IMR-90 (cell line): Measurements from ENCODE around the gene MAPK11. TPM values are rescaled to one million over a fixed set of nuclear protein-coding genes. Genes with fewer than 3 reads are reported as not detected.

Experiments
- ATAC-seq: fragments of 200-7000 bp; cut with Tn5 transposase; 2 replicates; pipeline ENCODE4 v1.9.1; 2020; ENCODE audit warnings: low read depth, mild to moderate bottlenecking, moderate library complexity
- BruUV-seq: library from RNA; stranded (reverse); fragments of 400-500 nt; replicated peaks from 2 replicates; lab custom pipeline; 2021; lab: Mats Ljungman, UMichigan
- CTCF ChIA-PET: fragments of 300-600 bp; formaldehyde crosslinking; extraction: SDS; loops from one replicate; lab custom pipeline; 2021; ENCODE audit warnings: antibody characterized with exemption; lab: Yijun Ruan, JAX
- POLR2A ChIA-PET: fragments of 300-600 bp; sonication (Branson Sonifier 250); formaldehyde crosslinking; loops from one replicate; lab custom pipeline; 2022; ENCODE audit warnings: antibody characterized with exemption; ENCODE audit not compliant: unreplicated experiment; lab: Charles Lee
- DNase-seq: peaks from one replicate; pipeline ENCODE4 v3.0.0; 2013
- H2AFZ ChIP-seq: replicated peaks from 2 replicates; pipeline ENCODE3; 2013; ENCODE audit warnings: low read length, mild to moderate bottlenecking; ENCODE audit not compliant: poor library complexity
- H2AK5ac ChIP-seq: 2 replicates; pipeline ENCODE4 v1.6.1; 2013; ENCODE audit warnings: low read depth, low read length, inconsistent platforms
- H2AK9ac ChIP-seq: replicated peaks from 2 replicates; pipeline ENCODE3; 2013; ENCODE audit warnings: mild to moderate bottlenecking, low read depth, low read length, moderate library complexity; ENCODE audit not compliant: poor library complexity
- H2BK120ac ChIP-seq: 2 replicates; pipeline ENCODE4 v1.6.1; 2013; ENCODE audit warnings: low read depth, low read length, inconsistent platforms
- H2BK15ac ChIP-seq: 3 replicates; pipeline ENCODE4 v1.6.1; 2013; ENCODE audit warnings: low read depth, low read length, inconsistent platforms
- H2BK20ac ChIP-seq: 2 replicates; pipeline ENCODE4 v1.6.1; 2013; ENCODE audit warnings: low read depth, mild to moderate bottlenecking, inconsistent platforms, low read length, moderate library complexity
- H2BK5ac ChIP-seq: 2 replicates; pipeline ENCODE4 v1.6.1; 2013; ENCODE audit warnings: mild to moderate bottlenecking, low read depth, low read length, inconsistent platforms; ENCODE audit not compliant: poor library complexity, severe bottlenecking
- H3K14ac ChIP-seq: replicated peaks from 2 replicates; pipeline ENCODE4 v1.6.1; 2013; ENCODE audit warnings: low read depth, low read length, inconsistent platforms
- H3K18ac ChIP-seq: 2 replicates; pipeline ENCODE4 v1.6.1; 2013; ENCODE audit warnings: low read depth, low read length, control low read depth
- H3K23ac ChIP-seq: 2 replicates; pipeline ENCODE4 v1.6.1; 2013; ENCODE audit warnings: low read depth, low read length, inconsistent platforms
- H3K27ac ChIP-seq: 2 replicates; pipeline ENCODE4 v1.5.1; 2013; ENCODE audit warnings: mild to moderate bottlenecking, control low read depth, low read length; ENCODE audit not compliant: insufficient read depth
- H3K27me3 ChIP-seq: 2 replicates; pipeline ENCODE4 v1.6.1; 2013; ENCODE audit warnings: low read length; ENCODE audit not compliant: control insufficient read depth, insufficient read depth
- H3K36me3 ChIP-seq: 2 replicates; pipeline ENCODE4 v1.6.1; 2013; ENCODE audit warnings: low read length, mixed read lengths; ENCODE audit not compliant: control insufficient read depth, insufficient read depth
- H3K4ac ChIP-seq: 2 replicates; pipeline ENCODE4 v1.6.1; 2013; ENCODE audit warnings: low read depth, low read length, inconsistent platforms
- H3K4me1 ChIP-seq: 2 replicates; pipeline ENCODE4 v1.6.1; 2013; ENCODE audit warnings: low read length, mixed read lengths; ENCODE audit not compliant: control insufficient read depth, insufficient read depth
- H3K4me2 ChIP-seq: 2 replicates; pipeline ENCODE4 v1.6.1; 2013; ENCODE audit warnings: low read depth, mild to moderate bottlenecking, control low read depth, low read length, moderate library complexity
- H3K4me3 ChIP-seq: 2 replicates; pipeline ENCODE4 v1.5.1; 2013; ENCODE audit warnings: low read depth, mild to moderate bottlenecking, control low read depth, low read length, moderate library complexity; ENCODE audit not compliant: insufficient read depth
- H3K56ac ChIP-seq: 2 replicates; pipeline ENCODE4 v1.6.1; 2013; ENCODE audit warnings: low read length, inconsistent platforms; ENCODE audit not compliant: insufficient read depth; ENCODE audit errors: extremely low read depth
- H3K79me1 ChIP-seq, 2 experiments: 2 replicates each; pipeline ENCODE4 v1.6.1; 2013; ENCODE audit warnings: low read length in 2 of 2, inconsistent platforms in 1 of 2, low read depth in 1 of 2
- H3K9ac ChIP-seq: 2 replicates; pipeline ENCODE4 v1.6.1; 2013; ENCODE audit warnings: low read depth, low read length, control low read depth
- H3K9me1 ChIP-seq: 2 replicates; pipeline ENCODE4 v1.6.1; 2013; ENCODE audit warnings: low read length, inconsistent platforms; ENCODE audit not compliant: insufficient read depth
- H3K9me3 ChIP-seq: 2 replicates; pipeline ENCODE4 v1.6.1; 2013; ENCODE audit warnings: low read length; ENCODE audit not compliant: control insufficient read depth, insufficient read depth
- H4K20me1 ChIP-seq: 2 replicates; pipeline ENCODE4 v1.6.1; 2013; ENCODE audit warnings: low read length, inconsistent platforms; ENCODE audit not compliant: insufficient read depth
- H4K5ac ChIP-seq: 2 replicates; pipeline ENCODE4 v1.6.1; 2013; ENCODE audit warnings: mild to moderate bottlenecking, low read depth, low read length, control low read depth
- H4K8ac ChIP-seq, 2 experiments: 2 replicates each; pipeline ENCODE4 v1.6.1; 2013; ENCODE audit warnings: low read depth in 2 of 2, low read length in 2 of 2, control low read depth in 1 of 2, inconsistent platforms in 1 of 2
- H4K91ac ChIP-seq: 2 replicates; pipeline ENCODE4 v1.6.1; 2013; ENCODE audit warnings: low read depth, low read length, inconsistent platforms; ENCODE audit not compliant: insufficient read depth
- BHLHE40 ChIP-seq: fragments of 150-350 bp; IDR thresholded peaks from 2 replicates; pipeline ENCODE4 v1.6.1; 2016; ENCODE audit warnings: mild to moderate bottlenecking, low read depth, low read length
- CEBPB ChIP-seq: IDR thresholded peaks from 2 replicates; pipeline ENCODE4 v1.6.1; 2012; ENCODE audit warnings: low read depth, low read length, improper control_type of control experiment
- CHD1 ChIP-seq: IDR thresholded peaks from 2 replicates; pipeline ENCODE4 v1.6.1; 2012; ENCODE audit warnings: low read depth, low read length, improper control_type of control experiment
- ELK1 ChIP-seq: fragments of 150-350 bp; IDR thresholded peaks from 2 replicates; pipeline ENCODE4 v1.6.1; 2016; ENCODE audit warnings: low read depth, mild to moderate bottlenecking, low read length, moderate library complexity, borderline replicate concordance
- FOS ChIP-seq: fragments of 150-350 bp; IDR thresholded peaks from 2 replicates; pipeline ENCODE4 v1.6.1; 2016; ENCODE audit warnings: low read depth, low read length
- MAFK ChIP-seq: IDR thresholded peaks from 2 replicates; pipeline ENCODE4 v1.6.1; 2012; ENCODE audit warnings: low read depth, low read length, improper control_type of control experiment
- MAZ ChIP-seq: IDR thresholded peaks from 2 replicates; pipeline ENCODE4 v1.6.1; 2012; ENCODE audit warnings: low read depth, mild to moderate bottlenecking, low read length, improper control_type of control experiment, moderate library complexity, borderline replicate concordance
- MXI1 ChIP-seq: IDR thresholded peaks from 2 replicates; pipeline ENCODE4 v1.6.1; 2012; ENCODE audit warnings: low read depth, mild to moderate bottlenecking, low read length, moderate library complexity, borderline replicate concordance
- NFE2L2 ChIP-seq: fragments of 150-350 bp; IDR thresholded peaks from 2 replicates; pipeline ENCODE4 v1.6.1; 2016; ENCODE audit warnings: low read depth, mild to moderate bottlenecking, low read length
- POLR2A ChIP-seq: IDR thresholded peaks from 2 replicates; pipeline ENCODE4 v1.6.1; 2012; ENCODE audit warnings: mild to moderate bottlenecking, low read depth, low read length
- RAD21 ChIP-seq: IDR thresholded peaks from 2 replicates; pipeline ENCODE4 v1.6.1; 2012; ENCODE audit warnings: low read length, improper control_type of control experiment
- RCOR1 ChIP-seq: IDR thresholded peaks from 2 replicates; pipeline ENCODE4 v1.6.1; 2012; ENCODE audit warnings: mild to moderate bottlenecking, low read length, improper control_type of control experiment; ENCODE audit not compliant: insufficient replicate concordance
- RFX5 ChIP-seq: IDR thresholded peaks from 2 replicates; pipeline ENCODE4 v1.8.0; 2012; ENCODE audit warnings: low read depth, mild to moderate bottlenecking, low read length, moderate library complexity
- SMC3 ChIP-seq: fragments of 150-350 bp; IDR thresholded peaks from 2 replicates; pipeline ENCODE4 v1.6.1; 2016; ENCODE audit warnings: low read depth, mild to moderate bottlenecking, antibody characterized with exemption, low read length, moderate library complexity
- USF2 ChIP-seq: fragments of 150-350 bp; IDR thresholded peaks from 2 replicates; pipeline ENCODE4 v1.6.1; 2017; ENCODE audit warnings: mild to moderate bottlenecking, antibody characterized with exemption, low read length, low read depth
- WGBS, 2 experiments: methylation state at CpG; one replicate each; pipeline versions ENCODE4 v1.1.5 to v1.1.7; 2013; ENCODE audit warnings: missing lambda C conversion rate in 2 of 2; ENCODE audit not compliant: insufficient read length in 1 of 2; ENCODE audit errors: extremely low coverage in 2 of 2; 5-methylcytosine and 5-hydroxymethylcytosine counted together
- dilution Hi-C: fragments of 300-500 bp; cut with HindIII; formaldehyde crosslinking; loops from one replicate; pipeline ENCODE4 v1.14.3; 2018; ENCODE audit warnings: low sequenced_read_pairs; ENCODE audit not compliant: unreplicated experiment
- in situ Hi-C: fragments of 300-500 bp; cut with MboI; formaldehyde crosslinking; loops from 3 replicates; pipeline ENCODE4 v1.14.3; 2019; ENCODE audit warnings: low sequenced_read_pairs, inconsistent platforms, mixed read lengths
- intact Hi-C: fragments of 100-400 bp; cut with micrococcal nuclease; formaldehyde crosslinking; loops from 2 replicates; pipeline ENCODE4 v1.10.0; 2022
- polyA plus RNA-seq, 3 experiments: library from polyadenylated mRNA; depleted of rRNA; stranded (reverse); fragments of >200 nt; gene quantifications; 2 replicates each; pipeline ENCODE4 v1.2.3, GENCODE V29; 2012; ENCODE audit warnings: low replicate concordance in 1 of 3
- total RNA-seq: library from RNA; depleted of rRNA; stranded (reverse); fragments of >200 nt; gene quantifications from 2 replicates; pipeline ENCODE4 v1.2.3, GENCODE V29; 2012

The MAPK11 gene
- total and polyA plus RNA-seq, 2 of the 4 experiments (the other 2 are of a cell fraction): 8.1 to 14.4 TPM

DNA sequence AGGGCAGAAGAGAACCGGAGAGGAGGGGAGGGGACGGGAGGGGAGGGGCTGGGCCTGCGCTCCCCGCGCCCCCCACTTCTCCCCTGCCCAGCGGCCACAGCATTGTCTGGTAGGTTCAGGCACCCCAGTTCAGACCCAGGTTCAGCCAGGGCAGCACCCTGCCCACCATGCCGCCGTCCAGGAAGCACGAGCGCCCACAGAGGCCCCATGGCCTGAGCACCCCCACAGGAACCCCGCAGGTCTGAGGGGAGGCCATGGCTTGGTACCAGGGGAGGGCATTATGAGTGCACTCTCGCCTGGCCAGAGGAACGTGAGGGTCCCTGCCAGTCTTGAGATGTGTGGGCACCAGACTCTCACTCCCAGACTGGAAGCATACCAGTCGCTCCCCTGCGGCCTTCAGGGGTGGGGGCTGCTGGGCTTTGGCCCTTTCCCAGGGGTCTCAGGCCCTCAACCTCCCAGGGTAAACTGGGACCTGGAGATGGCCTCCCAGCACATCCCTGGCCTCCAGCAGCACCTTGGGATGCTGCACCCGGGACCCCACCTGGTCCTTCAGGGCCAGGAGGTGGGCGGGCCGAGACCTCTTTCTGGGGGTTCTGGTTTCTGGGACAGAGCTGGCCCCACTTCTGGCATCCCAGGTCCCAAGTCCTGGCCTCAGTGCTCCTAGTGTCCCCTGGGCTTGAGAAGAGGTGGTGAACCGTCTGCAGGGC, 37.9 kb upstream of the MAPK11 start:
- Histone ChIP-seq H3K27me3 (no peaks in the 10 kb centered on the region), H2BK15ac (peak overlapping the region; percentile 94; the same call in 2 of the 3 replicates), H3K4me2 (no peak overlapping the region), H3K9me1 (peaks cover 19% of the 10 kb centered on the region), H3K9me3 (no peaks in the 10 kb centered on the region), H3K18ac (peak overlapping the region; percentile 24; the same call in 1 of the 2 replicates), H2AK9ac (peak overlapping the region; percentile 92), H3K56ac (no peak overlapping the region), H2BK120ac (peak overlapping the region; percentile 79), H2AK5ac (peak overlapping the region; percentile 93), H3K27ac (peak overlapping the region; percentile 67), H4K91ac (peak overlapping the region; percentile 94), H3K14ac (peak overlapping the region; percentile 55; the same call in 1 of the 2 replicates), H3K4me3 (no peak overlapping the region), H3K9ac (0 out of 2 replicates have a peak overlapping the region, but pooled peaks have one; percentile 15), H3K4ac (peak overlapping the region; percentile 74), H3K23ac (peak overlapping the region; percentile 63), H4K20me1 (peaks cover 33% of the 10 kb centered on the region), H3K4me1 (peaks cover 38% of the 10 kb centered on the region), H2BK5ac (peak overlapping the region; percentile 92), H4K8ac (peak overlapping the region; percentile 80 to 93; a peak in 3 of 4 replicates), H3K79me1 (peaks cover 0 to 30% of the 10 kb centered on the region in 2 experiments; a peak in 2 of 4 replicates), H3K36me3 (peaks cover 14% of the 10 kb centered on the region; the same call in 1 of the 2 replicates), H4K5ac (peak overlapping the region; percentile 65), H2BK20ac (peak overlapping the region; percentile 59), H2AFZ (peak overlapping the region; percentile 73)
- BruUV-seq: no TSS peak
- ChIA-PET CTCF (no interaction called here), POLR2A (interaction anchor here (0.7 kb wide), 1 partner anchor 12 kb away, joined by 4 read pairs; no protein-coding TSS in a partner anchor)
- no peak for DNase-seq
- WGBS, 2 experiments: 63% methylated on average over 7 of the region's 19 CpGs; no CpG with 5 or more reads in 1 of the 2 experiments
- no peak for ATAC-seq
- intact Hi-C loops (loop anchor here (2.0 to 5.0 kb wide), 3 partner anchors 15 to 36 kb away; partner anchors contain the start of genes DENND6B and MAPK11), in situ Hi-C loops (no loop called here), dilution Hi-C loops (no loop called here)
- TF ChIP-seq NFE2L2 (no peak), POLR2A (no peak), RFX5 (no peak), MAFK (no peak), MXI1 (no peak), BHLHE40 (no peak), SMC3 (no peak), CEBPB (no peak), RAD21 (no peak), CHD1 (no peak), MAZ (no peak), RCOR1 (no peak), FOS (no peak), ELK1 (no peak), USF2 (no peak)
